ENCODE data around the gene NUP37. TPM values are rescaled to one million over a fixed set of nuclear protein-coding genes. Genes with fewer than 3 reads are reported as not detected.
"Not testable (repeated sequence)": the region's sequence is repeated elsewhere in the genome, so short reads cannot be mapped to it uniquely, and the experiment has no call there.

NUP37 gene
- total and polyA plus RNA-seq, 2 experiments from 2014 or later = 68.7 to 79.4 TPM

- TF ChIP-seq REST (IDR thresholded peaks at IDR 0.05; ENCODE audit: unreplicated experiment) = no peak
- no peak for TF ChIP-seq NANOG (IDR thresholded peaks at IDR 0.05; ENCODE audit: borderline replicate concordance)
- TF ChIP-seq ZNF114 (CRISPR knock-in tag; IDR thresholded peaks at IDR 0.05) = no peak
- no peak for TF ChIP-seq EZH2 (IDR thresholded peaks at IDR 0.05; ENCODE audit: low read depth, unreplicated experiment)
- TF ChIP-seq ZNF331 (CRISPR knock-in tag; IDR thresholded peaks at IDR 0.05; ENCODE audit: low read depth) = no peak
- no peak for TF ChIP-seq STAT1 (IDR thresholded peaks at IDR 0.05; ENCODE audit: unreplicated experiment)
- no peak for TF ChIP-seq ETS1 (IDR thresholded peaks at IDR 0.05)
These were observed 24.3 kb upstream of the NUP37 start (continued) for GRCh38 chr12:102144221-102144620.

- H2AFZ ChIP-seq; H3K4me1 Mint-ChIP-seq; H3K4me2 ChIP-seq; H3K27me3 Mint-ChIP-seq (ENCODE audit: insufficient read depth, low read depth, poor library complexity); H3K27me3 ChIP-seq (ENCODE audit: insufficient read depth); DNase-seq (ENCODE audit: low spot score); ATAC-seq; H4K20me1 ChIP-seq (replicated peaks; ENCODE audit: insufficient read depth); H3K4me3 Mint-ChIP-seq; H3K36me3 ChIP-seq (ENCODE audit: insufficient read depth); H3K4me1 ChIP-seq (ENCODE audit: insufficient read depth); H3K27ac ChIP-seq (ENCODE audit: low read depth); H3K4me3 ChIP-seq; H3K9me2 ChIP-seq (ENCODE audit: insufficient read depth); H3K27ac Mint-ChIP-seq; H3F3A ChIP-seq (replicated peaks; ENCODE audit: low read depth): not testable (repeated sequence)
- H3K36me3 Mint-ChIP-seq (ENCODE audit: low read depth) = peaks cover 82% of the 10 kb centered on the region
- peaks cover 56% of the 10 kb centered on the region for H3K79me2 ChIP-seq (replicated peaks; ENCODE audit: insufficient read depth)
- H3K9me3 Mint-ChIP-seq = peaks cover 24% of the 10 kb centered on the region
These were observed 23.0 kb upstream of the NUP37 start for GRCh38 chr12:102142866-102143373.

- not testable (repeated sequence) for H3K4me3 ChIP-seq; H3K36me3 ChIP-seq (ENCODE audit: insufficient read depth); H3F3A ChIP-seq (replicated peaks; ENCODE audit: low read depth); ATAC-seq; H3K27ac Mint-ChIP-seq; H3K9me2 ChIP-seq (ENCODE audit: insufficient read depth); H3K27ac ChIP-seq (ENCODE audit: low read depth); H2AFZ ChIP-seq; H3K4me1 Mint-ChIP-seq; H3K4me2 ChIP-seq; H3K27me3 ChIP-seq (ENCODE audit: insufficient read depth); DNase-seq (ENCODE audit: low spot score); H3K4me3 Mint-ChIP-seq; H3K4me1 ChIP-seq (ENCODE audit: insufficient read depth); H4K20me1 ChIP-seq (replicated peaks; ENCODE audit: insufficient read depth); H3K27me3 Mint-ChIP-seq (ENCODE audit: insufficient read depth, low read depth, poor library complexity)
- peaks cover 62% of the 10 kb centered on the region for H3K79me2 ChIP-seq (replicated peaks; ENCODE audit: insufficient read depth)
- H3K9me3 Mint-ChIP-seq = peaks cover 26% of the 10 kb centered on the region
- peaks cover 84% of the 10 kb centered on the region for H3K36me3 Mint-ChIP-seq (ENCODE audit: low read depth)
These were observed 17.7 kb upstream of the NUP37 start for GRCh38 chr12:102137619-102138018.

- not testable (repeated sequence) for H3F3A ChIP-seq (replicated peaks; ENCODE audit: low read depth); H3K79me2 ChIP-seq (replicated peaks; ENCODE audit: insufficient read depth); H3K27me3 ChIP-seq (ENCODE audit: insufficient read depth); H3K4me2 ChIP-seq; H3K9me2 ChIP-seq (ENCODE audit: insufficient read depth); H4K20me1 ChIP-seq (replicated peaks; ENCODE audit: insufficient read depth); H3K27me3 Mint-ChIP-seq (ENCODE audit: insufficient read depth, low read depth, poor library complexity); H2AFZ ChIP-seq; H3K4me1 Mint-ChIP-seq; H3K27ac Mint-ChIP-seq; H3K4me3 Mint-ChIP-seq; H3K27ac ChIP-seq (ENCODE audit: low read depth); H3K4me1 ChIP-seq (ENCODE audit: insufficient read depth); DNase-seq (ENCODE audit: low spot score); ATAC-seq; H3K4me3 ChIP-seq
- H3K36me3 Mint-ChIP-seq (ENCODE audit: low read depth) = peaks cover 74% of the 10 kb centered on the region
- H3K9me3 Mint-ChIP-seq = peaks cover 18% of the 10 kb centered on the region; the same call in 2 of the 3 replicates
- peaks cover 12% of the 10 kb centered on the region for H3K36me3 ChIP-seq (ENCODE audit: insufficient read depth)
These were observed 11.5 kb upstream of the NUP37 start for GRCh38 chr12:102131442-102131841.

- not testable (repeated sequence) for H3K27ac Mint-ChIP-seq; H3K27me3 ChIP-seq (ENCODE audit: insufficient read depth); H3K4me1 ChIP-seq (ENCODE audit: insufficient read depth); H3K9me2 ChIP-seq (ENCODE audit: insufficient read depth); H3K4me2 ChIP-seq; H2AFZ ChIP-seq; ATAC-seq; H3K4me1 Mint-ChIP-seq; H3K4me3 ChIP-seq; H3K27ac ChIP-seq (ENCODE audit: low read depth); H3K27me3 Mint-ChIP-seq (ENCODE audit: insufficient read depth, low read depth, poor library complexity); DNase-seq (ENCODE audit: low spot score); H3K4me3 Mint-ChIP-seq; H3F3A ChIP-seq (replicated peaks; ENCODE audit: low read depth); H4K20me1 ChIP-seq (replicated peaks; ENCODE audit: insufficient read depth); H3K79me2 ChIP-seq (replicated peaks; ENCODE audit: insufficient read depth)
- H3K36me3 ChIP-seq (ENCODE audit: insufficient read depth) = peaks cover 12% of the 10 kb centered on the region
- peaks cover 75% of the 10 kb centered on the region for H3K36me3 Mint-ChIP-seq (ENCODE audit: low read depth)
- peaks cover 18% of the 10 kb centered on the region; the same call in 2 of the 3 replicates for H3K9me3 Mint-ChIP-seq
These were observed 10.8 kb upstream of the NUP37 start for GRCh38 chr12:102130720-102131119.
